HG03135 (cell line): Measurements from ENCODE around the gene AKR1A1.
"Not testable (repeated sequence)": the region's sequence is repeated elsewhere in the genome, so short reads cannot be mapped to it uniquely, and the experiment has no call there.

Experiments used
- ATAC-seq: cut with Tn5 transposase; IDR thresholded peaks from one replicate; pipeline ENCODE4 v1.9.1; 2021; ENCODE audit warnings: mild to moderate bottlenecking, moderate library complexity; ENCODE audit not compliant: unreplicated experiment

Gene AKR1A1

DNA sequence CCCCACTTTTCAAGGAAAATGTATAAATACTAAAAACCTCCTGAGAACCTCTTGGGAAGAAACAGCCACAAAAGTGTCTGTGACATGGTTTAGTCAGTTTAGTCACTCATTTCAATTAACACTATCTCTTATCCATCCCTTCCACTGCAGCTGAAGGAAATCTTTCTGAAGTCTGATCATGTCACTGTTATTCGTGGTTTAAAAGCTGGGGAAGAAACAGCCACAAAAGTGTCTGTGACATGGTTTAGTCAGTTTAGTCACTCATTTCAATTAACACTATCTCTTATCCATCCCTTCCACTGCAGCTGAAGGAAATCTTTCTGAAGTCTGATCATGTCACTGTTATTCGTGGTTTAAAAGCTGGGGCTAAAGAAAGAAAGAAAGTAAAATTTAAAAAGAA lies 27.1 kb upstream of the AKR1A1 start:
- not testable (repeated sequence) for ATAC-seq

- ATAC-seq: not testable (repeated sequence)
Observed at GRCh38 chr1:45523975-45524374, 26.7 kb upstream of the AKR1A1 start.

DNA sequence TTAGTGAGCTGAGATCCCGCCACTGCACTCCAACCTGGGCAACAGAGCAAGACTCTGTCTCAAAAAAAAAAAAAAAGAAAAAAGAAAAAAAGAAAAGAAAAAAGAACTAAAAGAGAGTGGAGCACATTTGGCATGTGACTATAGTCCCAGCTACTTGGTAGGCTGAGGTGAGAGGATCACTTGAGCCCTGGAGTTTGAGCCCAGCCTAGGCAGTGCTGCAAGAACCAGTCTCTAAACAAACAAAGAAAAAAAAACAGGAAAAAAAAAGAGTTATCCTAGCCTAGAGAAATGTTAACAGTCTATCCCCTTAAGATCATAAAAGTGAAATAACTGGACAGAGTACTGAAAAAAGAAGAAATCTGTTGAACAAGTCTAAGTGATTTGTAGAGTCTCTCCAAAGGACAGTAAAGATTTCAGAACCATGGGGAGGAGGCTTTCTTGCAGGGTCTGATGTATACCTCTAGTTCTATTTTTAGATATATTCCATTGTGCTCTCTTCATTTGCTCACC lies 24.4 kb upstream of the AKR1A1 start:
- no peak for ATAC-seq

GRCh38 chr1:45530632-45531135 lies 19.9 kb upstream of the AKR1A1 start:
- no peak for ATAC-seq

DNA sequence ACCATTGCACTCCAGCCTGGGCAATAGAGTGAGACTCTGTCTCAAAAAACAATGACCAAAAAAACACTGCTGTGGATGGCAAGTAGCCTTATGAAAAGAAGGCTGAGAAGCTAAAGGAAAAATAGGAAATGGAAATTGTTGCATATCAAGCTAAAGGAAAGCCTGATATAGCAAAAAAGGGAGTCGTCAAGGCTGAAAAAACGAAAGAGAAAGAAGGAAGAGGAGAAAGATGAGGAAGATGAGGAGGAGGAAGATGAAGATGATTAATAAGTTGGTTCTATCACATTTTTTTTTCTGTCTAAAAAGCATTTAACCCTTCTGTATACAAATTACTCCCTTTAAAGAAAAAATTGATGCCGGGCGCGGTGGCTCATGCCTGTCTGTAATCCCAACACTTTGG lies 18.8 kb upstream of the AKR1A1 start:
- no peak for ATAC-seq

GRCh38 chr1:45535988-45536766 lies 14.4 kb upstream of the AKR1A1 start:
- ATAC-seq: no peak

DNA sequence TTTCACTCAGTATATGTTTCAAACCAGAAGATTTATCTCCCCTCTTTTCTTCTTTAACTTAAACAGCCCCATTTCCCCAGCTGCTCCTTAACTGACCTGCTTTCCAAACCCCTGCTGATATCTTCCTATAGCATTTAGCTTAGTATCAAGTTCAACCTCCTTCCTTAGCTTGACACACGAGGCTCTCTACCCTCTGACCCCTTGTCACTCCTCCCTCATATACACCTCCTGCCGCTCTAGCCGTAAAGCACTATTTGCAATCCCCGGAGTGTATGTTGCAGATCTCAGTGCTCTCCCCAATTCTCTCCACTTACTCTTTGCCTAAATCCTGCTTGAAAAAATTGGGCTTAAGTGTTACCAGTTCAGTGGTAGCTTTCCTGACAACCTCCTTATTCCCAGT lies 13.7 kb upstream of the AKR1A1 start:
- no peak for ATAC-seq

DNA sequence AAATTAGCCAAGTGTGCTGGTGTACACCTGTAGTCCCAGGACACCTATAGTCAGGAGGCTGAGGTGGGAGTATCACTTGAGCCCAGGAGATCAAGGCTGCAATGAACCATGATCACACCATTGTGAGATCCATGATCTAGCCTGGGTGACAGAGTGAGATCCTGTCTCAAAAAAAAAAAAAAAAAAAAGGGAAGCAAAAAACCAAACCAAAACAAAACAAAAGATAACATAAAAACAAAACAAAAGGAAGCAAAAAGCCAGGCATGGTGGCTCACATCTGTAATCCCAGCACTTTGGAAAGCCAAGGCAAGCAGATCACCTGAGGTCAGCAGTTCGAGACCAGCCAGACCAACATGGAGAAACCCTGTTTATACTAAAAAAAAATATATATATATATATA lies 9.4 kb upstream of the AKR1A1 start:
- no peak for ATAC-seq

DNA sequence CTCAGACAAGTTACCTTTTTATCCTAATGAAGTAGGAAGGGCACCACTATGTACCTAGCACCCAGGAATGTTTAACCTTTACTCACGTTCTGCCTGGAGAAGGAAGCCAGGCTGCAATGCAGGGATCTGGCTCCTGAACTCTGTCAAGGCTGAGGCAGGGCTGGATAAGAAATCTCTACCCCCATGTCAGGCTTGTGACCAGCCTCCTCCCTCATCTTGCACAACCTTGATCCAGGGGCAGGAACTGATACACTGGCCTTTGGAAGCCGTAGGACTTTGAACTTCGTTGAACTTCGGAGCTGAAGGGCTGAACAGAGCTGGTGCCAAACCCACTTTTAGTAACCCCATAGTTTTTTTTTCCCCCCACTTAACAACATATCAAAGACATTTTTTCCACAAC lies 8.0 kb upstream of the AKR1A1 start:
- ATAC-seq: no peak

DNA sequence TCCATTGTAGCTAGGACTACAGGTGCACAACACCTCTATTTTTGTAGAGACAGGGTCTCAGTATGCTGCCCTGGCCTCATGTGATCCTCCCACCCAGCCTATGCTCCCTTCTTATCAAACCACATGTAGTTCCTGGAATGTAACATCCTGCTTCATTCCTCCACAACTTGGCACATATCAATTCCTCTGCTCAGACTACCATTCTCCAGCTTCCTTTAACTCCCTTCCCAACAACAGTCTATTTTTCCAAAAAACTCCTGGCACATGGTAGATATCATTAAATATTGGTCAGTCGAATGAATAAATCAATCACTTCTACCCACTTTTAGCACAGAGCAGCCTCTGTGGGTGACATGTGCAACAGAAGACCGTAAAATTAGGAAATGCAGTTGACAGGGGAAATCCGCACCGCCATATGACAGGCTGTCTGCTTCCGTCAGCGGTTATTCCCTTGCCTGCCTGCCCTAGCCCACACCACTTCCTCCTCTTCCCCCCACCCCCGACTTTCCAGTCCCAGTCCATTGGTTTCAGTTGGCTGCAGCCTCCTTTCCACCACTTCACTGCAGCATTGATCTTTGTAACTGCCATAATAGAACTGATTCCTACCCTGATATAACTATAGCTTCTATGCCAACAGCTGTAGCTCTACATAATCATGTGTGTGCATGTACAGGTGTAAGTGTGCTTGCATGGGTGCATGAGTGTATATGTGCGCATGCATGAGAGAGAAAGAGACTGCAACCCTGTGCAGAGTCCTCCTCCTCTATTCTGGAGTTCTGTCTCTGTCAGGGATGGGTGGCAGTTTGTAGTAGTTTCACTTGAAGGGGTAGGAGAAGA lies 6.8 kb upstream of the AKR1A1 start:
- no peak for ATAC-seq

- no peak for ATAC-seq
Observed at GRCh38 chr1:45544530-45544929, 6.1 kb upstream of the AKR1A1 start.

GRCh38 chr1:45545019-45545493 lies 5.6 kb upstream of the AKR1A1 start:
- peak; percentile 47 for ATAC-seq

GRCh38 chr1:45545553-45546310 lies 4.9 kb upstream of the AKR1A1 start:
- peak; percentile 2 for ATAC-seq

DNA sequence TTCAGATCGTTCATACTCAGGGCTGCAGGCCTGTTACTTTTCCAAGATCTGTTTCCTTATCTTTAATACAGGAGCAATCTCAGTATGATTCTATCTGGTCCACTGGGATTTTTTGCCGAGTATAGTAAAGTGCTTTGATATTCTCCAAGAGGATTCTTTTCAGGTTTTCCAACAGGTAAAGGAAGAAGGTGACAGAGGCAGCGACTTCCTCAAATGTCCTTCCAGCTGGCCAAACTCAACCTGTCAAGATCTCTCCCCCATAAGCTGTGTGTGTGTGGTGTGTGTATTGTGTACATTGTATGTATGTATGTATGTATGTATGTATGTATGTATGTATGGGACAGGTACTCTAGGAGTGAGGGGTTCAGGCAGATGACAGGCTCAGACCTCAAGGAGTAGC lies 1.1 kb downstream of the AKR1A1 start:
- ATAC-seq: no peak

GRCh38 chr1:45552331-45552730 lies 1.7 kb downstream of the AKR1A1 start:
- ATAC-seq: no peak

DNA sequence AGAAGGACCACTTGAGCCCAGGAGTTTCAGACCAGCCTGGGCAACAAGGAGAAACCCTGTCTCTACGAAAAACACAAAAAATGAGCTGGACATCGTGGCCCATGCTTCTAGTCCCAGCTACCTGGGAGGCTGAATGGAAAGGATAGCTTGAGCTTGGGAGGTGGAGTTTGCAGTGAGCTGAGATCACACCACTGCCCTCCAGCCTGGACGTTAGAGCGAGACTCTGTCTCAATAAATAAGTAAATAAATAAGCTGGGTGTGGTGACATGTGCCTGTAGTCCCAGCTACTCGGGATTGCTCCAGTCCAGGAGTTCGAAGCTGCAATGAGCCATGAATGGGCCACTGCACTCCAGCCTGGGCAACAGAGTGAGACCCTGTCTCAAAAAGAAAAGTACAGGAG lies 3.6 kb downstream of the AKR1A1 start:
- no peak for ATAC-seq

GRCh38 chr1:45557422-45557944 lies 6.9 kb downstream of the AKR1A1 start:
- no peak for ATAC-seq

- ATAC-seq: no peak
Observed at GRCh38 chr1:45563843-45564242, 13.2 kb downstream of the AKR1A1 start.

GRCh38 chr1:45566722-45567121 lies 16.1 kb downstream of the AKR1A1 start:
- ATAC-seq: no peak

- ATAC-seq: no peak
Observed at GRCh38 chr1:45567911-45568310, 17.3 kb downstream of the AKR1A1 start.

- ATAC-seq: no peak
Observed at GRCh38 chr1:45568421-45568820, 17.8 kb downstream of the AKR1A1 start.
